GM23248 (cell line): ENCODE data around the gene TNS3.

Experiments used
- EZH2 ChIP-seq: fragments of 200-600 bp; sonication (generic); IDR thresholded peaks from 2 replicates; pipeline ENCODE4 v1.6.1; 2018; ENCODE audit warnings: antibody characterized with exemption, mild to moderate bottlenecking; ENCODE audit not compliant: insufficient read depth, poor library complexity, severe bottlenecking
- EZH2phosphoT487 ChIP-seq: fragments of 200-600 bp; sonication (generic); IDR thresholded peaks from 2 replicates; pipeline ENCODE4 v1.6.1; 2018; ENCODE audit warnings: antibody characterized with exemption, moderate library complexity, mild to moderate bottlenecking, low read depth; ENCODE audit not compliant: insufficient read depth

GRCh38 chr7:47588704-47589225 is 6.9 kb upstream of the TNS3 start:
- no peak for TF ChIP-seq EZH2
- TF ChIP-seq EZH2phosphoT487, result no peak
